ENCODE data around the gene ZBTB7A. TPM values are rescaled to one million over a fixed set of nuclear protein-coding genes. Genes with fewer than 3 reads are reported as not detected.

Gene ZBTB7A
- total RNA-seq, 1 donor from 2014 or later = 21.0 TPM

DNA sequence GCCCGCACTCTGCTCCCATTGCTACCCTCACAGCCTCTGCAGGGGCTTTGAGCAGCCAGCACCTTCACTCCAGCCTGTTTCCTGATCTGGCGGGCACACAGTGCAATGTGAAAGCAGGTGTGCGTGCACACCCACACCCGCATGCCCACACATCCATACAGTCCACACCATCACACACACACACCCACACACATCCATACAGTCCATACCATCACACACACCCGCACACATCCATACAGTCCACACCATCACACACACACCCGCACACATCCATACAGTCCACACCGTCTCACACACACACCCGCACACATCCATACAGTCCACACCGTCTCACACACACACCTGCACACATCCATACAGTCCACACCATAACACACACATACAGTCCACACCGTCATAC is 31.1 kb downstream of the ZBTB7A start:
- DNase-seq (ENCODE audit: extremely low spot score, unreplicated experiment) = no peak

DNA sequence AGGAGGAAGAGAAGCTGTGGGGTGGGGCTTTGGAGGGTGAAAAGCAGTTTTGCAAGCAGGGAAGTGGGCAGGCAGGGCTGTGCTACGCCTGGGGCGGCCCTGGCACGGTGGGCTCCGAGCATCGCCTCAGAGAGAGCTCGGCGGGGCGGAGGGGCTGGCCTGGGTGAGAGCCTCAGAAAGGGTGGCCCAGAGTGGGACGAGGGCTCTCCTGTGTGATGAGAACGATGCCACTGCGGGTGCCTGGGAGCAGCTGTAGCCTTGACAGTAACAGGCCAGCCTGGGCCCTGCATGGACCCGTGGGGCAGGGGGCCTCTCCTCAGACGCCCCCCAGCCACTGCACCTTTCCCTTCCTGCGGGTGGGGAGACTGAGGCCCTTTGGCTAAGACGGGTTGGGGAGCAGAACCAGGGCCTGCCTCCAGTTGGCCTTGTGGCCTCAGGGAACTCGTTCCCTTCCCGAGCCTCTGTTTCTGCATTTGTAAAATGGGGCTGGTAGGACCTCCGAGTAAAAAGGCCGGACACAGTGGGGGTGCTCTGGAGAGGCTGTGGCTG is 31.6 kb downstream of the ZBTB7A start:
- Mint-ChIP-seq H3K27me3 (no peaks in the 10 kb centered on the region), H3K4me1 (ENCODE audit: unreplicated experiment) (no peaks in the 10 kb centered on the region), H3K36me3 (peaks cover 1% of the 10 kb centered on the region), H3K27ac (no peak overlapping the region), H3K9me3 (no peaks in the 10 kb centered on the region), H3K4me3 (no peak overlapping the region)
- no peak for DNase-seq (ENCODE audit: extremely low spot score, unreplicated experiment)
- TF ChIP-seq CTCF (conservative IDR thresholded peaks at IDR 0.05) = no peak

More for the DNA sequence above, 31.1 kb downstream of the ZBTB7A start:
- Mint-ChIP-seq H3K9me3 (no peaks in the 10 kb centered on the region), H3K4me3 (no peak overlapping the region), H3K27me3 (no peaks in the 10 kb centered on the region), H3K27ac (no peak overlapping the region), H3K36me3 (peaks cover 6% of the 10 kb centered on the region), H3K4me1 (ENCODE audit: unreplicated experiment) (no peaks in the 10 kb centered on the region)
- no peak for TF ChIP-seq CTCF (conservative IDR thresholded peaks at IDR 0.05)

- Mint-ChIP-seq H3K9me3 (no peaks in the 10 kb centered on the region), H3K4me1 (ENCODE audit: unreplicated experiment) (no peaks in the 10 kb centered on the region), H3K27me3 (no peaks in the 10 kb centered on the region), H3K4me3 (no peak overlapping the region), H3K36me3 (no peaks in the 10 kb centered on the region), H3K27ac (no peak overlapping the region)
- TF ChIP-seq CTCF (conservative IDR thresholded peaks at IDR 0.05) = no peak
- no peak for DNase-seq (ENCODE audit: extremely low spot score, unreplicated experiment)
Measured at GRCh38 chr19:4034048-4035017, 32.4 kb downstream of the ZBTB7A start.

GRCh38 chr19:4033028-4033956 is 33.4 kb downstream of the ZBTB7A start:
- H3K4me3 Mint-ChIP-seq = no peak overlapping the region
- H3K27me3 Mint-ChIP-seq = no peaks in the 10 kb centered on the region
- H3K9me3 Mint-ChIP-seq = no peaks in the 10 kb centered on the region
- no peak for DNase-seq (ENCODE audit: extremely low spot score, unreplicated experiment)
- no peaks in the 10 kb centered on the region for H3K4me1 Mint-ChIP-seq (ENCODE audit: unreplicated experiment)
- H3K36me3 Mint-ChIP-seq = no peaks in the 10 kb centered on the region
- H3K27ac Mint-ChIP-seq = no peak overlapping the region
- TF ChIP-seq CTCF (conservative IDR thresholded peaks at IDR 0.05) = no peak

DNA sequence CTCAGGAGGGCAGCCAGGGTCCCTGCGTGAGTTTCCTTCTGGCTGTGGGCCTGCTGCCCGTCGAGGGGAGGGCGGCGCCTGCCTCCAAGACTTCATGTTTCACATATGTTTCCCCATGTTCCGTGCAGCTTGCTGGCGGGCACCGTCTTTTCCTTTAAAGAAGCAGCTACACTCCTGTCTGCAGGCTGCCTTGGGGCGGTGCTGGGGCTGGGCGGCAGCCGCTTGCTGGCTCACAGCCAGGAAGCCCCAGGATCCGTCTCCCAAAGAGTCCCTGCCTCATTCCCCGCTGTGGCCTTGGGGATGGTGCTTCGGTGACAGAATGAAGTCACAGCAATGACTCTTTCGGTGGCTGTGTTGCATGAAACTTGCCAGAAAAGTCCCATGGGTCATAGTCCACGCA is 34.3 kb downstream of the ZBTB7A start:
- TF ChIP-seq CTCF (conservative IDR thresholded peaks at IDR 0.05) = no peak
- no peak overlapping the region for H3K4me3 Mint-ChIP-seq
- H3K4me1 Mint-ChIP-seq (ENCODE audit: unreplicated experiment) = no peaks in the 10 kb centered on the region
- H3K27me3 Mint-ChIP-seq = no peaks in the 10 kb centered on the region
- no peak for DNase-seq (ENCODE audit: extremely low spot score, unreplicated experiment)
- no peak overlapping the region for H3K27ac Mint-ChIP-seq
- H3K36me3 Mint-ChIP-seq = no peaks in the 10 kb centered on the region
- H3K9me3 Mint-ChIP-seq = no peaks in the 10 kb centered on the region

Measured in type B pancreatic cell (in vitro differentiated cells).